ENCODE data around the gene PDE4A.

Gene PDE4A

GRCh38 chr19:10427169-10427568 lies 6.8 kb downstream of the PDE4A start:
- H3K9me3 ChIP-seq (ENCODE audit: low read length), result no peaks in the 10 kb centered on the region
- H3K36me3 ChIP-seq (ENCODE audit: insufficient read depth, low read length), result no peaks in the 10 kb centered on the region
- no peaks in the 10 kb centered on the region for H3K9me2 ChIP-seq (ENCODE audit: low read depth, low read length)
- H3K4me2 ChIP-seq (ENCODE audit: low read length), result no peak overlapping the region
- no peak overlapping the region for H3K9ac ChIP-seq (ENCODE audit: low read length)
- no peak overlapping the region for H2AFZ ChIP-seq (ENCODE audit: low read length)
- H4K20me1 ChIP-seq (ENCODE audit: insufficient read depth, low read length), result no peaks in the 10 kb centered on the region
- H3K4me1 ChIP-seq (ENCODE audit: insufficient read depth, low read length, severe bottlenecking), result peaks cover 36% of the 10 kb centered on the region
- no peaks in the 10 kb centered on the region for H3K79me2 ChIP-seq (ENCODE audit: insufficient read depth, low read length)
- no peaks in the 10 kb centered on the region for H3F3A ChIP-seq (ENCODE audit: insufficient read depth, low read length)
- H3K4me3 ChIP-seq (ENCODE audit: low read depth, low read length, poor library complexity, severe bottlenecking), result no peak overlapping the region
- TF ChIP-seq EZH2 (IDR thresholded peaks at IDR 0.05; ENCODE audit: borderline replicate concordance, low read length) (no peak), CTCF (IDR thresholded peaks at IDR 0.05; ENCODE audit: low read length) (no peak)
- H3K27ac ChIP-seq (ENCODE audit: low read depth, low read length, poor library complexity, severe bottlenecking), result no peak overlapping the region
- H3K27me3 ChIP-seq (ENCODE audit: insufficient read depth, low read length), result peaks cover 23% of the 10 kb centered on the region

GRCh38 chr19:10428996-10429381 lies 8.7 kb downstream of the PDE4A start:
- H3K9me3 ChIP-seq (ENCODE audit: low read length), result no peaks in the 10 kb centered on the region
- H3K36me3 ChIP-seq (ENCODE audit: insufficient read depth, low read length), result no peaks in the 10 kb centered on the region
- H3K4me3 ChIP-seq (ENCODE audit: low read depth, low read length, poor library complexity, severe bottlenecking), result no peak overlapping the region
- H2AFZ ChIP-seq (ENCODE audit: low read length), result no peak overlapping the region
- H3K27me3 ChIP-seq (ENCODE audit: insufficient read depth, low read length), result peaks cover 18% of the 10 kb centered on the region
- no peak overlapping the region for H3K27ac ChIP-seq (ENCODE audit: low read depth, low read length, poor library complexity, severe bottlenecking)
- H4K20me1 ChIP-seq (ENCODE audit: insufficient read depth, low read length), result no peaks in the 10 kb centered on the region
- no peaks in the 10 kb centered on the region for H3F3A ChIP-seq (ENCODE audit: insufficient read depth, low read length)
- no peaks in the 10 kb centered on the region for H3K79me2 ChIP-seq (ENCODE audit: insufficient read depth, low read length)
- H3K4me1 ChIP-seq (ENCODE audit: insufficient read depth, low read length, severe bottlenecking), result peaks cover 36% of the 10 kb centered on the region
- no peak overlapping the region for H3K4me2 ChIP-seq (ENCODE audit: low read length)
- H3K9me2 ChIP-seq (ENCODE audit: low read depth, low read length), result no peaks in the 10 kb centered on the region
- no peak overlapping the region for H3K9ac ChIP-seq (ENCODE audit: low read length)
- TF ChIP-seq CTCF (IDR thresholded peaks at IDR 0.05; ENCODE audit: low read length), result no peak
- no peak for TF ChIP-seq EZH2 (IDR thresholded peaks at IDR 0.05; ENCODE audit: borderline replicate concordance, low read length)

DNA sequence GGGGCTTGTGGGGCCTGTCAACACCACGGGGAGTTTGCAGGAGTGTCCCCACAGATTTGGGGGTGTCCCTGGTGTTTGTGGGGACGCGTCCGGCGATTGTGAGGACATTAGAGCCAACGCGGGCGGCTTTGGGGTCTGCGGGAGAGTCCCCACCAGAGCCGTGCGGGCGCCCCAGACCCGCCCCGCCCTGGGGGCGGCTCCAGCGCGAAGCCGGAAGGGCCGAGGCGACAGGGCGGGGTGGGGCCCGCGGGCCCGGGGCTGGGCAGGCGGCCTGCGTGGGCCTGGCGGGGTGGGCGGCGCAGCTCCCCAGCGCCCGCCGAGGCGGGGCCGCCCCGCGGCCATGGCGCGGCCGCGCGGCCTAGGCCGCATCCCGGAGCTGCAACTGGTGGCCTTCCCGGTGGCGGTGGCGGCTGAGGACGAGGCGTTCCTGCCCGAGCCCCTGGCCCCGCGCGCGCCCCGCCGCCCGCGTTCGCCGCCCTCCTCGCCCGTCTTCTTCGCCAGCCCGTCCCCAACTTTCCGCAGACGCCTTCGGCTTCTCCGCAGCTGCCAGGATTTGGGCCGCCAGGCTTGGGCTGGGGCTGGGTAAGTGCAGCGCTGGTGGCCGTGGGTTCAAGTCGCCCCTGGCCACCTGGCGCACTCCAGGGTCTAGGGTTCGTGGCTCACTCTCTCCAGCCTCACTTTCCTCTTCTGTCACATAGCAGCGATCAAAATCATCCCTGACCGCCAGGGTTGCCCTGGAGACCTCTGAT lies 10.3 kb downstream of the PDE4A start:
- peak overlapping the region; percentile 36 for H3K4me3 ChIP-seq (ENCODE audit: low read depth, low read length, poor library complexity, severe bottlenecking)
- no peaks in the 10 kb centered on the region for H3K79me2 ChIP-seq (ENCODE audit: insufficient read depth, low read length)
- TF ChIP-seq CTCF (IDR thresholded peaks at IDR 0.05; ENCODE audit: low read length) (no peak), EZH2 (IDR thresholded peaks at IDR 0.05; ENCODE audit: borderline replicate concordance, low read length) (no peak)
- peaks cover 26% of the 10 kb centered on the region for H3K4me1 ChIP-seq (ENCODE audit: insufficient read depth, low read length, severe bottlenecking)
- H3K9me2 ChIP-seq (ENCODE audit: low read depth, low read length), result no peaks in the 10 kb centered on the region
- no peak overlapping the region for H2AFZ ChIP-seq (ENCODE audit: low read length)
- no peak overlapping the region for H3K9ac ChIP-seq (ENCODE audit: low read length)
- no peaks in the 10 kb centered on the region for H4K20me1 ChIP-seq (ENCODE audit: insufficient read depth, low read length)
- H3K27me3 ChIP-seq (ENCODE audit: insufficient read depth, low read length), result peaks cover 21% of the 10 kb centered on the region
- no peaks in the 10 kb centered on the region for H3K9me3 ChIP-seq (ENCODE audit: low read length)
- no peaks in the 10 kb centered on the region for H3K36me3 ChIP-seq (ENCODE audit: insufficient read depth, low read length)
- no peaks in the 10 kb centered on the region for H3F3A ChIP-seq (ENCODE audit: insufficient read depth, low read length)
- no peak overlapping the region for H3K27ac ChIP-seq (ENCODE audit: low read depth, low read length, poor library complexity, severe bottlenecking)
- peak overlapping the region; percentile 51 for H3K4me2 ChIP-seq (ENCODE audit: low read length)
